Neural cell (in vitro differentiated cells): ENCODE measurements around the gene GALNT10.

Experiments used
- CTCF ChIP-seq: fragments of 450-650 bp; IDR thresholded peaks from 2 replicates; pipeline ENCODE4 v1.5.1; 2014; ENCODE audit warnings: antibody characterized with exemption, mild to moderate bottlenecking, moderate library complexity; ENCODE audit not compliant: poor library complexity, severe bottlenecking
- EP300 ChIP-seq: fragments of 450-650 bp; conservative IDR thresholded peaks from 2 replicates; pipeline ENCODE4 v1.6.1; 2014; ENCODE audit warnings: antibody characterized with exemption, mild to moderate bottlenecking, moderate library complexity; ENCODE audit not compliant: poor library complexity, severe bottlenecking
- EZH2 ChIP-seq: fragments of 200-600, 300-800 bp; shearing (Covaris generic), sonication (generic); IDR thresholded peaks from 2 replicates; pipeline ENCODE4 v1.6.1; 2014; ENCODE audit warnings: antibody characterized with exemption, low read length, borderline replicate concordance, mild to moderate bottlenecking; ENCODE audit not compliant: insufficient read depth, poor library complexity, severe bottlenecking
- MXI1 ChIP-seq: fragments of 450-650 bp; conservative IDR thresholded peaks from 2 replicates; pipeline ENCODE4 v1.6.1; 2014; ENCODE audit warnings: antibody characterized with exemption, mild to moderate bottlenecking; ENCODE audit not compliant: poor library complexity, severe bottlenecking
- POLR2AphosphoS5 ChIP-seq: IDR thresholded peaks from 2 replicates; pipeline ENCODE4 v1.6.1; 2012
- RAD21 ChIP-seq: fragments of 450-650 bp; conservative IDR thresholded peaks from 2 replicates; pipeline ENCODE4 v1.6.1; 2014; ENCODE audit warnings: antibody characterized with exemption, mild to moderate bottlenecking, moderate library complexity
- TF ChIP-seq, protein P1 (sequence below): IDR thresholded peaks from 2 replicates; pipeline ENCODE4 v1.6.1; 2012; ENCODE audit warnings: borderline replicate concordance

DNA sequence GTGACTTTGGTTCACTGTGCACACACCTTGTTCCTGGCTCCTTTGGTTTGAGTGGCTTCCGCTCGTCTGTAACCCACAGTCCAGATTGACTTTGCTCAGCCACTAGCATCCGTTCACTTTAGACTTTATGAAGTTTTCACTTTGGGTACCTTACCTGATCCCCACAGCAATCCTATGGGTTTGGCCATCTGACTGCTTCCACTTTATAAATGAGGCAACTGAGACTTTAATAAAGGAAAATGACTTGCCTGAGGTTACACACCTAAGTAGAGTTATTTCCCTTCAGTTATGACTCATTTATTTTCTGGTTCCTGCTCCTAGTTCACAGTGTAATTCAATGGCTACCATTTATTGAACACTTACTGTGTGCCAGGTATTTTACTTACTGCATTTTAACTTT, 161.0 kb downstream of the GALNT10 start:
- TF ChIP-seq CTCF (no peak), EP300 (no peak), POLR2AphosphoS5 (no peak), RAD21 (no peak), MXI1 (no peak), EZH2 (no peak)
- TF ChIP-seq, protein P1, sequence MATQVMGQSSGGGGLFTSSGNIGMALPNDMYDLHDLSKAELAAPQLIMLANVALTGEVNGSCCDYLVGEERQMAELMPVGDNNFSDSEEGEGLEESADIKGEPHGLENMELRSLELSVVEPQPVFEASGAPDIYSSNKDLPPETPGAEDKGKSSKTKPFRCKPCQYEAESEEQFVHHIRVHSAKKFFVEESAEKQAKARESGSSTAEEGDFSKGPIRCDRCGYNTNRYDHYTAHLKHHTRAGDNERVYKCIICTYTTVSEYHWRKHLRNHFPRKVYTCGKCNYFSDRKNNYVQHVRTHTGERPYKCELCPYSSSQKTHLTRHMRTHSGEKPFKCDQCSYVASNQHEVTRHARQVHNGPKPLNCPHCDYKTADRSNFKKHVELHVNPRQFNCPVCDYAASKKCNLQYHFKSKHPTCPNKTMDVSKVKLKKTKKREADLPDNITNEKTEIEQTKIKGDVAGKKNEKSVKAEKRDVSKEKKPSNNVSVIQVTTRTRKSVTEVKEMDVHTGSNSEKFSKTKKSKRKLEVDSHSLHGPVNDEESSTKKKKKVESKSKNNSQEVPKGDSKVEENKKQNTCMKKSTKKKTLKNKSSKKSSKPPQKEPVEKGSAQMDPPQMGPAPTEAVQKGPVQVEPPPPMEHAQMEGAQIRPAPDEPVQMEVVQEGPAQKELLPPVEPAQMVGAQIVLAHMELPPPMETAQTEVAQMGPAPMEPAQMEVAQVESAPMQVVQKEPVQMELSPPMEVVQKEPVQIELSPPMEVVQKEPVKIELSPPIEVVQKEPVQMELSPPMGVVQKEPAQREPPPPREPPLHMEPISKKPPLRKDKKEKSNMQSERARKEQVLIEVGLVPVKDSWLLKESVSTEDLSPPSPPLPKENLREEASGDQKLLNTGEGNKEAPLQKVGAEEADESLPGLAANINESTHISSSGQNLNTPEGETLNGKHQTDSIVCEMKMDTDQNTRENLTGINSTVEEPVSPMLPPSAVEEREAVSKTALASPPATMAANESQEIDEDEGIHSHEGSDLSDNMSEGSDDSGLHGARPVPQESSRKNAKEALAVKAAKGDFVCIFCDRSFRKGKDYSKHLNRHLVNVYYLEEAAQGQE: no peak
